Sigmoid colon (tissue), 7 donors: ENCODE results near the gene RSF1. TPM values are rescaled to one million over a fixed set of nuclear protein-coding genes. Genes with fewer than 3 reads are reported as not detected.

Source experiments
- DNase-seq: peaks from one replicate; pipeline ENCODE4 v3.0.0-alpha.2; 2019
- H3K27ac ChIP-seq, 4 donors: fragments of 200-600 bp; sonication (generic); one replicate each; pipeline ENCODE4 v1.5.1; 2016 to 2019; ENCODE audit warnings: mild to moderate bottlenecking in 1 of 4
- H3K27me3 ChIP-seq, 3 donors: fragments of 200-600 bp; sonication (generic); one replicate each; pipeline ENCODE4 v1.5.1; 2019; ENCODE audit warnings: mild to moderate bottlenecking in 1 of 3
- H3K36me3 ChIP-seq, 4 donors: fragments of 200-600 bp; sonication (generic); one replicate each; pipeline ENCODE4 v1.5.1; 2016 to 2019
- H3K4me1 ChIP-seq, 4 donors: fragments of 200-600 bp; sonication (generic); one replicate each; pipeline ENCODE4 v1.5.1; 2017 to 2019
- H3K4me3 ChIP-seq, 4 donors: fragments of 200-600 bp; sonication (generic); one replicate each; pipeline ENCODE4 v1.5.1; 2017 to 2019; ENCODE audit warnings: mild to moderate bottlenecking in 2 of 4, moderate library complexity in 1 of 4
- H3K9me3 ChIP-seq, 4 donors: fragments of 200-600 bp in 3 of 4; sonication (generic) in 3 of 4; one replicate each; pipeline versions ENCODE4 v1.5.1 to v1.6.1; 2013 to 2019
- EP300 ChIP-seq, 4 donors: sonication (generic); formaldehyde crosslinking; IDR thresholded peaks; one replicate each; pipeline ENCODE4 v1.6.1; 2017; ENCODE audit warnings: antibody characterized with exemption in 4 of 4
- POLR2A ChIP-seq, 2 donors: fragments of 450-650 bp; IDR thresholded peaks; one replicate each; pipeline ENCODE4 v1.6.1; 2016; ENCODE audit warnings: antibody characterized with exemption in 2 of 2, mild to moderate bottlenecking in 2 of 2, moderate library complexity in 2 of 2
- POLR2AphosphoS5 ChIP-seq, 4 donors: sonication (generic); formaldehyde crosslinking; IDR thresholded peaks; one replicate each; pipeline ENCODE4 v1.6.1; 2017; ENCODE audit warnings: antibody characterized with exemption in 4 of 4
- WGBS, 2 donors: extraction: QIAGEN DNeasy Blood & Tissue Kit; methylation state at CpG; one replicate each; pipeline ENCODE4 v1.1.7; 2013; 5-methylcytosine and 5-hydroxymethylcytosine counted together
- intact Hi-C: fragments of 100-400 bp; cut with DNase I; formaldehyde crosslinking; loops from one replicate; pipeline ENCODE4 v1.15.1; 2023
- polyA plus RNA-seq, 3 donors: library from polyadenylated mRNA; stranded (reverse); fragments of 200-250 nt; gene quantifications; one replicate each; pipeline ENCODE4 v1.2.3, GENCODE V29; 2013
- total RNA-seq, 4 donors: library from RNA; depleted of rRNA; stranded (reverse); fragments of >200 nt; gene quantifications; one replicate each; pipeline ENCODE4 v1.1.0, GENCODE V29; 2016
- TF ChIP-seq, protein P1 (sequence below), 4 experiments: fragments of 450-650 bp in 3 of 4; fragments of 200-600 bp in 1 of 4; IDR thresholded peaks; one replicate each; pipeline ENCODE4 v1.5.1; 2016 to 2019; ENCODE audit warnings: antibody characterized with exemption in 4 of 4, mild to moderate bottlenecking in 3 of 4, moderate library complexity in 2 of 4
- donor health status: healthy with polysubstance abuse.
- donor health status: Bipolar disorder and iron deficiency.
- donor health status: healthy.

Gene RSF1
- total and polyA plus RNA-seq, 7 donors, result 9.6 to 90.7 (median 61.5) TPM

GRCh38 chr11:77819921-77820564 lies 479 bp downstream of the RSF1 start:
- 0 to 1% methylated on average over 55 of the region's 55 CpGs for WGBS, 2 donors
- no peaks in the 10 kb centered on the region for H3K9me3 ChIP-seq
- H3K36me3 ChIP-seq, result no peaks in the 10 kb centered on the region
- DNase-seq, result peak; percentile 77
- peaks cover 0 to 68% (median 51%) of the 10 kb centered on the region in 4 donors for H3K4me1 ChIP-seq
- peak overlapping the region; percentile 85 to 99 (median 98) for H3K27ac ChIP-seq
- H3K27me3 ChIP-seq, result no peaks in the 10 kb centered on the region
- intact Hi-C loops, result loop anchor here (2.0 to 10.0 kb wide), 3 partner anchors 95 to 175 kb away; partner anchors contain the start of gene INTS4
- H3K4me3 ChIP-seq, result peak overlapping the region; percentile 64 to 100 (median 98)
- TF ChIP-seq POLR2AphosphoS5 (IDR thresholded peaks at IDR 0.05), result no peak
- TF ChIP-seq POLR2A (IDR thresholded peaks at IDR 0.05), result no peak
- TF ChIP-seq, protein P1, sequence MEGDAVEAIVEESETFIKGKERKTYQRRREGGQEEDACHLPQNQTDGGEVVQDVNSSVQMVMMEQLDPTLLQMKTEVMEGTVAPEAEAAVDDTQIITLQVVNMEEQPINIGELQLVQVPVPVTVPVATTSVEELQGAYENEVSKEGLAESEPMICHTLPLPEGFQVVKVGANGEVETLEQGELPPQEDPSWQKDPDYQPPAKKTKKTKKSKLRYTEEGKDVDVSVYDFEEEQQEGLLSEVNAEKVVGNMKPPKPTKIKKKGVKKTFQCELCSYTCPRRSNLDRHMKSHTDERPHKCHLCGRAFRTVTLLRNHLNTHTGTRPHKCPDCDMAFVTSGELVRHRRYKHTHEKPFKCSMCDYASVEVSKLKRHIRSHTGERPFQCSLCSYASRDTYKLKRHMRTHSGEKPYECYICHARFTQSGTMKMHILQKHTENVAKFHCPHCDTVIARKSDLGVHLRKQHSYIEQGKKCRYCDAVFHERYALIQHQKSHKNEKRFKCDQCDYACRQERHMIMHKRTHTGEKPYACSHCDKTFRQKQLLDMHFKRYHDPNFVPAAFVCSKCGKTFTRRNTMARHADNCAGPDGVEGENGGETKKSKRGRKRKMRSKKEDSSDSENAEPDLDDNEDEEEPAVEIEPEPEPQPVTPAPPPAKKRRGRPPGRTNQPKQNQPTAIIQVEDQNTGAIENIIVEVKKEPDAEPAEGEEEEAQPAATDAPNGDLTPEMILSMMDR (IDR thresholded peaks at IDR 0.05), result no peak
- TF ChIP-seq EP300 (IDR thresholded peaks at IDR 0.05), result no peak

DNA sequence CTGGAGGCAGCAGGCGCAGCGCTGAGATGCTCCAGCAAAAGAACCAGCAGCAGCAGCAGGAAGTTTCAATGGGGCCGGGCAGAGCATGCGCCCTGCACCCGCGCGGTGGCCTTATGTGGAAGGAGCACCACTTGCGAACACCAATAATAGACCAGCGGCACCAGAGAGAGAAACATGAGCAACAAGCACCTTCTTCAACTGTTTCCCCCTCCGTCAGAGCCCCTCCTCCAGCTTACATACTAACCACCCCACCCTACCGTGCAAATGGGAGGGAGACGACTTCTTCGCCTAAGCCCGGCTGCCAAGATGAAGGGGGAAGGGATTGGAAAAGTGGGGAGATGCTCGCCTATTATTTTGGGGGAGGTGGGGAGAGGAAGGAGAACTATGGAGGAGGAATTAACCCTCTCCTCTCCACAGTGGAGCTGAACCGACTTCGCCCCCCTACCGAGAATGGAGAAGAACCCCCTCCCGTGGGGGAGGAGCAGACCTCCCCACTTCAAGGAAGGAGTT lies 1.1 kb downstream of the RSF1 start:
- peaks cover 0 to 63% (median 48%) of the 10 kb centered on the region in 4 donors for H3K4me1 ChIP-seq
- WGBS, 2 donors, result 0% methylated on average over 19 of the region's 19 CpGs
- H3K27me3 ChIP-seq, result no peaks in the 10 kb centered on the region
- intact Hi-C loops, result loop anchor here (10.0 kb wide), 1 partner anchor 145 kb away; no protein-coding TSS in a partner anchor
- peak; percentile 91 for DNase-seq
- peak overlapping the region; percentile 85 to 99 (median 98) for H3K27ac ChIP-seq
- TF ChIP-seq EP300 (IDR thresholded peaks at IDR 0.05), result no peak
- peak; percentile 40 to 89 (median 74) for TF ChIP-seq POLR2AphosphoS5 (IDR thresholded peaks at IDR 0.05)
- peak in 1 of 2 donors; percentile 44 for TF ChIP-seq POLR2A (IDR thresholded peaks at IDR 0.05)
- TF ChIP-seq, protein P1 (IDR thresholded peaks at IDR 0.05), result peak in 1 of 4 experiments; percentile 26
- H3K36me3 ChIP-seq, result no peaks in the 10 kb centered on the region
- H3K9me3 ChIP-seq, result no peaks in the 10 kb centered on the region
- peak overlapping the region; percentile 64 to 100 (median 98) for H3K4me3 ChIP-seq

DNA sequence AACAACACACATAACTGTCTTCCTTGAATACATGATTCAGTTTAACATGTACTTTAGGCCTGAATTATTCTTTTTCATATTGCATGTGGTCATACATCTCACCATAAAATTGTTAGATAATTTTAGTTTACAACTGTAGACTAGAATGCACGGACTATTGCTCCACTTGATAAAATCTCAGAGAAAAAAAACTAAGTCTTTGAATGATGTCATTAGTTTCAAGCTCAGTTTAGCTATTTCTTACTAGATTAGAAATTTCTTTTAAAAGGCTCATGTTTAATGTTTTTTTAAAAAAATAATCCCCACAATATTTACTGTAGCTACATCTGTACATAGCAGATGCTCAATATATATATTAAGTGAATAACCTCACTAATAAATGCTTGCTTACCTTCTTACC lies 5.1 kb downstream of the RSF1 start:
- Histone ChIP-seq H3K27me3 (no peaks in the 10 kb centered on the region), H3K4me1 (peaks cover 0 to 34% (median 19%) of the 10 kb centered on the region in 4 donors), H3K4me3 (no peak overlapping the region), H3K27ac (no peak overlapping the region), H3K9me3 (no peaks in the 10 kb centered on the region), H3K36me3 (no peaks in the 10 kb centered on the region)
- intact Hi-C loops, result loop anchor here (10.0 kb wide), 1 partner anchor 141 kb away; no protein-coding TSS in a partner anchor
- no peak for TF ChIP-seq POLR2AphosphoS5 (IDR thresholded peaks at IDR 0.05)
- TF ChIP-seq, protein P1 (IDR thresholded peaks at IDR 0.05), result no peak
- 81 to 85% methylated on average over 1 of the region's 1 CpG for WGBS, 2 donors
- no peak for DNase-seq

DNA sequence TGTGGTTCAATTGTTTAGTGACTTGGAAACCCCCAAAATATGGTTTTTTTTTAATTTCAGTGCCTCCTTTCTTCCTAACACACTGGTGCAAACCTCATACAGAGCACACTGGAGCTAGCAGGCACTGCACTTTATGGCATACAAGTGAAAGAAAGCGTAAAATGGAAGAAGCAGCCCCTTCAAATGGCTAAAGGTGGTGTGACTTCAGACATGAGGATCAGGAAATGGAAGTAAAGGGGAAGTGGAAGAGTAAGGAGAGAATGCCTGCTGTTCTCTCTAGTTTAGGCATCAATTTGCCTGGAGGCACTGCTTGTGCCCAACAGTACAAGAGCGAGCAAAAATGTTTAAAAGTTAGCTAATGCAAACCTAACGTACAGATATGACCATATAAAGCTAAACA lies 5.7 kb downstream of the RSF1 start:
- TF ChIP-seq POLR2A (IDR thresholded peaks at IDR 0.05), result no peak
- Histone ChIP-seq H3K27ac (no peak overlapping the region), H3K4me1 (peaks cover 0 to 34% (median 19%) of the 10 kb centered on the region in 4 donors), H3K36me3 (no peaks in the 10 kb centered on the region), H3K4me3 (no peak overlapping the region), H3K27me3 (no peaks in the 10 kb centered on the region), H3K9me3 (no peaks in the 10 kb centered on the region)
- intact Hi-C loops, result loop anchor here (10.0 kb wide), 1 partner anchor 140 kb away; no protein-coding TSS in a partner anchor
- no peak for DNase-seq
- WGBS, 2 donors, result 98 to 100% methylated on average over 3 of the region's 3 CpGs

DNA sequence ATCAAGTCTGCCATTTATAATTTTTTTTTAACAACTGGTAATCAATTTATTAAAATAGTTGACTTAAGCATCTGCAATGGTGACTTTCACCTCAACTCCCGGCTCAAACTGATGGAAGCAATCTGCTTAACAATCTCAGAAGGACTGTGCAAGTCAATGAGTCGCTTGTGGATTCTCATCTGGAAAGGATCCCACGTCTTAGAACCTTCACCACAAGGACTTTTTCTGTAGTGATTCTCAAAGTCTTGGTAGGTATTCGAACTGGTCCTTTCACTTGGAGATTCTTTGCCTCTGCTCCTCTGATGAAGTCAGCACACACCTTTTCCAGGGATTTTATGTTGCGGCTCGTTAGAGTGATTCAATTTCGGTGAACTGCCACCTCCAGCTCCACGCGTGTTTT lies 7.3 kb downstream of the RSF1 start:
- Histone ChIP-seq H3K4me1 (peaks cover 0 to 23% (median 9%) of the 10 kb centered on the region in 4 donors), H3K4me3 (no peak overlapping the region), H3K9me3 (no peaks in the 10 kb centered on the region), H3K27me3 (no peaks in the 10 kb centered on the region), H3K36me3 (no peaks in the 10 kb centered on the region), H3K27ac (no peak overlapping the region)
- no peak for DNase-seq
- 96 to 97% methylated on average over 9 of the region's 9 CpGs for WGBS, 2 donors
- TF ChIP-seq, protein P1 (IDR thresholded peaks at IDR 0.05), result no peak
- TF ChIP-seq EP300 (IDR thresholded peaks at IDR 0.05) (no peak), POLR2A (IDR thresholded peaks at IDR 0.05) (no peak), POLR2AphosphoS5 (IDR thresholded peaks at IDR 0.05) (no peak)
- intact Hi-C loops, result loop anchor here (10.0 kb wide), 1 partner anchor 138 kb away; no protein-coding TSS in a partner anchor
